Cardiac muscle cell (in vitro differentiated cells and primary cell): Measurements from ENCODE around the gene KCNQ5. TPM values are rescaled to one million over a fixed set of nuclear protein-coding genes. Genes with fewer than 3 reads are reported as not detected.

Experiments
- DNase-seq, 2 donors: peaks; one replicate each; pipeline versions ENCODE4 v3.0.0 to v3.0.0-alpha.2; 2010 to 2017; ENCODE audit warnings: low read depth in 1 of 2, low spot score in 1 of 2
- H3K27ac ChIP-seq: fragments of 200-600 bp; sonication (generic); 2 replicates; pipeline ENCODE4 v1.5.1; 2016
- H3K27me3 ChIP-seq: fragments of 200-600 bp; sonication (generic); 2 replicates; pipeline ENCODE4 v1.6.0; 2016; ENCODE audit warnings: control low read depth
- H3K36me3 ChIP-seq: fragments of 200-600 bp; sonication (generic); 2 replicates; pipeline ENCODE4 v1.5.1; 2016; ENCODE audit warnings: control low read depth
- H3K4me1 ChIP-seq: fragments of 200-600 bp; sonication (generic); 2 replicates; pipeline ENCODE4 v1.8.1; 2017; ENCODE audit warnings: low read depth, mild to moderate bottlenecking, mixed run types
- H3K4me3 ChIP-seq: fragments of 200-600 bp; sonication (generic); 2 replicates; pipeline ENCODE4 v1.5.1; 2016; ENCODE audit warnings: mild to moderate bottlenecking
- H3K9me3 ChIP-seq: fragments of 200-600 bp; sonication (generic); 2 replicates; pipeline ENCODE4 v1.5.1; 2017; ENCODE audit warnings: low read depth, mild to moderate bottlenecking, control low read depth
- CTCF ChIP-seq: IDR thresholded peaks from 2 replicates; pipeline ENCODE4 v1.5.1; 2012; ENCODE audit warnings: low read depth, mild to moderate bottlenecking, low read length
- polyA plus RNA-seq: library from polyadenylated mRNA; unstranded; fragments of >200 nt; fragmentation: Nextera tagmentation; extraction: Ambion mirVana; gene quantifications from 2 replicates; pipeline ENCODE4 v1.2.1, GENCODE V29; 2016
- total RNA-seq: library from RNA; depleted of rRNA; stranded (reverse); fragments of >200 nt; gene quantifications from 2 replicates; pipeline ENCODE4 v1.2.3, GENCODE V29; 2016

Gene KCNQ5
- total and polyA plus RNA-seq, 2 experiments from 2014 or later: 31.4 to 45.4 TPM

GRCh38 chr6:72939004-72939403, 317.1 kb downstream of the KCNQ5 start:
- Histone ChIP-seq H3K4me1 (no peaks in the 10 kb centered on the region), H3K4me3 (no peak overlapping the region), H3K27me3 (no peaks in the 10 kb centered on the region), H3K27ac (no peak overlapping the region), H3K36me3 (no peaks in the 10 kb centered on the region), H3K9me3 (no peaks in the 10 kb centered on the region)
- no peak for DNase-seq
- TF ChIP-seq CTCF: no peak

- Histone ChIP-seq H3K36me3 (no peaks in the 10 kb centered on the region), H3K4me1 (no peaks in the 10 kb centered on the region), H3K27ac (no peak overlapping the region), H3K27me3 (no peaks in the 10 kb centered on the region), H3K4me3 (no peak overlapping the region), H3K9me3 (no peaks in the 10 kb centered on the region)
- no peak for DNase-seq
- no peak for TF ChIP-seq CTCF
Observed at GRCh38 chr6:72940265-72940664, 318.4 kb downstream of the KCNQ5 start.

- H3K27ac ChIP-seq: no peak overlapping the region
- no peaks in the 10 kb centered on the region for H3K27me3 ChIP-seq
- no peak for TF ChIP-seq CTCF
- no peaks in the 10 kb centered on the region for H3K36me3 ChIP-seq
- no peaks in the 10 kb centered on the region for H3K9me3 ChIP-seq
- H3K4me1 ChIP-seq: no peaks in the 10 kb centered on the region
- DNase-seq: no peak
- H3K4me3 ChIP-seq: no peak overlapping the region
Observed at GRCh38 chr6:72941263-72941662, 319.4 kb downstream of the KCNQ5 start.

- no peak for TF ChIP-seq CTCF
- no peaks in the 10 kb centered on the region for H3K9me3 ChIP-seq
- peak in 1 of 2 donors; percentile 34 for DNase-seq
- no peaks in the 10 kb centered on the region for H3K27me3 ChIP-seq
- H3K4me3 ChIP-seq: no peak overlapping the region
- H3K36me3 ChIP-seq: no peaks in the 10 kb centered on the region
- H3K27ac ChIP-seq: no peak overlapping the region
- H3K4me1 ChIP-seq: no peaks in the 10 kb centered on the region
Observed at GRCh38 chr6:72941751-72942150, 319.9 kb downstream of the KCNQ5 start.

- Histone ChIP-seq H3K4me3 (no peak overlapping the region), H3K27ac (no peak overlapping the region), H3K4me1 (no peaks in the 10 kb centered on the region), H3K27me3 (no peaks in the 10 kb centered on the region), H3K9me3 (no peaks in the 10 kb centered on the region), H3K36me3 (no peaks in the 10 kb centered on the region)
- DNase-seq: no peak
- TF ChIP-seq CTCF: no peak
Observed at GRCh38 chr6:72943699-72944098, 321.8 kb downstream of the KCNQ5 start.

GRCh38 chr6:72944660-72945059, 322.8 kb downstream of the KCNQ5 start:
- Histone ChIP-seq H3K27ac (no peak overlapping the region), H3K36me3 (peaks cover 3% of the 10 kb centered on the region), H3K4me1 (no peaks in the 10 kb centered on the region), H3K4me3 (no peak overlapping the region), H3K27me3 (no peaks in the 10 kb centered on the region), H3K9me3 (no peaks in the 10 kb centered on the region)
- TF ChIP-seq CTCF: no peak
- no peak for DNase-seq
